ENCODE data around the gene TBX1. TPM values are rescaled to one million over a fixed set of nuclear protein-coding genes. Genes with fewer than 3 reads are reported as not detected.
A peak's percentile ranks its signal among the peaks of the same experiment; 100 is the strongest.

Gene TBX1
- polyA plus RNA-seq, 1 donor (not counting 4 experiments of a cell fraction or from before 2014, with no cell fraction given), result 0.10 TPM

DNA sequence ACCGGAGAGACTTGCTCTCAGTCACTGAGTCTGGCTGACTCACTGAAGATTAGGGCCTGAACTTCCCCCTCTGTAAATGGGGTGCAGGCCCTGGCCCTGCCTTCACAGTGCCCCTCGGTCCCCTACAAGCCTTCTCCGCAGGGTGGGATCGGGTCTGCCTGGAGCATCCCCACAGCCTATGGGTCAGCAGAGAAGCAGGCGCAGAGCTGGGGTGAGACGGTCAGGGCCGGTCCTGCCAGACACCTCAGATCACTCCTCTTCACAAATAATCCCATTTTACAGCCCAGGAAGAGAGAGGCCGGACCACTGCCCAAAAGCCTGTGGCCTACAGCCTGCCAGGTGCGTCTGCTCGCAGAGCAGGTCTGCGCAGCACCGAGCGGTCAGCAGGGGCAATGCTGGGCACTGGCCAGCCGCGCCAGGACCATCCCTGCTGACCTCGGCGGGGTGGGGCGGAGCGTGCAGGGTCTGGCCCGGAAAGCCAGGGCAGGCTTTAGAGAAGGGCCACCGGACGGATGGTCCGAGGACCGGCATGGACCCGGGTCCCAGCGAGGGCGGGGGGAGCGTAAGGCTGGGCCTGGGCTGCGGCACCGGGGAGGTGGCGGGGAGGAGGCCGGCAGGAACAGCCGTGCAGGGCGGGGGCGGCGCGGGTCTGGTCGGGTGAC lies 46.8 kb upstream of the TBX1 start:
- H4K20me1 ChIP-seq (ENCODE audit: control insufficient read depth, extremely low read depth, insufficient read depth, low read length), result no peaks in the 10 kb centered on the region
- peaks cover 41% of the 10 kb centered on the region for H3K27me3 ChIP-seq (ENCODE audit: control insufficient read depth, extremely low read depth, insufficient read depth, low read length)
- DNase-seq (ENCODE audit: low read depth, low spot score) (no peak), FAIRE-seq (no peak)
- dilution Hi-C loops (cut with MboI; ENCODE audit: extremely low pct_ligation_motif_present, low sequenced_read_pairs), result no loop called here
- no peak overlapping the region for H3K4me2 ChIP-seq (ENCODE audit: control insufficient read depth, extremely low read depth, insufficient read depth, low read depth, low read length)
- H3K79me2 ChIP-seq (ENCODE audit: control insufficient read depth, insufficient read depth, low read length), result no peaks in the 10 kb centered on the region
- no peaks in the 10 kb centered on the region for H3K9me3 ChIP-seq (ENCODE audit: control insufficient read depth, low read depth, low read length)
- no peaks in the 10 kb centered on the region for H3K36me3 ChIP-seq (ENCODE audit: control insufficient read depth in 2 of 2, extremely low read depth in 1 of 2, insufficient read depth in 2 of 2, low read length in 2 of 2)
- H3K9me1 ChIP-seq (ENCODE audit: control insufficient read depth, extremely low read depth, insufficient read depth, low read length), result no peaks in the 10 kb centered on the region
- H3K27ac ChIP-seq (ENCODE audit: control insufficient read depth, insufficient read depth, low read length), result no peak overlapping the region
- H3K9ac ChIP-seq (ENCODE audit: control insufficient read depth, extremely low read depth, insufficient read depth, low read length), result no peak overlapping the region
- TF ChIP-seq, protein P1, sequence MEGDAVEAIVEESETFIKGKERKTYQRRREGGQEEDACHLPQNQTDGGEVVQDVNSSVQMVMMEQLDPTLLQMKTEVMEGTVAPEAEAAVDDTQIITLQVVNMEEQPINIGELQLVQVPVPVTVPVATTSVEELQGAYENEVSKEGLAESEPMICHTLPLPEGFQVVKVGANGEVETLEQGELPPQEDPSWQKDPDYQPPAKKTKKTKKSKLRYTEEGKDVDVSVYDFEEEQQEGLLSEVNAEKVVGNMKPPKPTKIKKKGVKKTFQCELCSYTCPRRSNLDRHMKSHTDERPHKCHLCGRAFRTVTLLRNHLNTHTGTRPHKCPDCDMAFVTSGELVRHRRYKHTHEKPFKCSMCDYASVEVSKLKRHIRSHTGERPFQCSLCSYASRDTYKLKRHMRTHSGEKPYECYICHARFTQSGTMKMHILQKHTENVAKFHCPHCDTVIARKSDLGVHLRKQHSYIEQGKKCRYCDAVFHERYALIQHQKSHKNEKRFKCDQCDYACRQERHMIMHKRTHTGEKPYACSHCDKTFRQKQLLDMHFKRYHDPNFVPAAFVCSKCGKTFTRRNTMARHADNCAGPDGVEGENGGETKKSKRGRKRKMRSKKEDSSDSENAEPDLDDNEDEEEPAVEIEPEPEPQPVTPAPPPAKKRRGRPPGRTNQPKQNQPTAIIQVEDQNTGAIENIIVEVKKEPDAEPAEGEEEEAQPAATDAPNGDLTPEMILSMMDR (optimal IDR thresholded peaks at IDR 0.05 in 1 of 3, IDR thresholded peaks at IDR 0.05 in 1 of 3, conservative IDR thresholded peaks at IDR 0.05 in 1 of 3; ENCODE audit: extremely low read depth in 1 of 3, insufficient read depth in 2 of 3, low read length in 3 of 3), result no peak
- no peak for TF ChIP-seq EZH2 (IDR thresholded peaks at IDR 0.05; ENCODE audit: low read length)
- H2AFZ ChIP-seq (ENCODE audit: control insufficient read depth, low read length), result no peak overlapping the region
- H3K4me1 ChIP-seq (ENCODE audit: control insufficient read depth, extremely low read depth, insufficient read depth, low read length), result peaks cover 11% of the 10 kb centered on the region
- peak overlapping the region in 1 of 3 experiments; percentile 10 for H3K4me3 ChIP-seq (ENCODE audit: control insufficient read depth in 2 of 3, extremely low read depth in 1 of 3, insufficient read depth in 2 of 3, low read depth in 1 of 3, low read length in 3 of 3)

- H3K4me2 ChIP-seq (ENCODE audit: control insufficient read depth, extremely low read depth, insufficient read depth, low read depth, low read length), result peak within 1 kb of the TSS; percentile 73
- H3K4me3 ChIP-seq (ENCODE audit: control insufficient read depth in 2 of 3, extremely low read depth in 1 of 3, insufficient read depth in 2 of 3, low read depth in 1 of 3, low read length in 3 of 3), result peak within 1 kb of the TSS; percentile 51 to 59 (median 52)
- H3K9me1 ChIP-seq (ENCODE audit: control insufficient read depth, extremely low read depth, insufficient read depth, low read length), result no peaks in the 10 kb centered on the region
- no peaks in the 10 kb centered on the region for H3K9me3 ChIP-seq (ENCODE audit: control insufficient read depth, low read depth, low read length)
- peak within 1 kb of the TSS; percentile 6 for H2AFZ ChIP-seq (ENCODE audit: control insufficient read depth, low read length)
- no peaks in the 10 kb centered on the region for H4K20me1 ChIP-seq (ENCODE audit: control insufficient read depth, extremely low read depth, insufficient read depth, low read length)
- H3K27ac ChIP-seq (ENCODE audit: control insufficient read depth, insufficient read depth, low read length), result no peak within 1 kb of the TSS
- H3K27me3 ChIP-seq (ENCODE audit: control insufficient read depth, extremely low read depth, insufficient read depth, low read length), result peaks cover 40% of the 10 kb centered on the region
- peaks cover 11% of the 10 kb centered on the region for H3K4me1 ChIP-seq (ENCODE audit: control insufficient read depth, extremely low read depth, insufficient read depth, low read length)
- FAIRE-seq (no peak), DNase-seq (ENCODE audit: low read depth, low spot score) (no peak)
- dilution Hi-C loops (cut with MboI; ENCODE audit: extremely low pct_ligation_motif_present, low sequenced_read_pairs), result no loop called here
- H3K9ac ChIP-seq (ENCODE audit: control insufficient read depth, extremely low read depth, insufficient read depth, low read length), result no peak within 1 kb of the TSS
- no peaks in the 10 kb centered on the region for H3K79me2 ChIP-seq (ENCODE audit: control insufficient read depth, insufficient read depth, low read length)
- H3K36me3 ChIP-seq (ENCODE audit: control insufficient read depth in 2 of 2, extremely low read depth in 1 of 2, insufficient read depth in 2 of 2, low read length in 2 of 2), result no peaks in the 10 kb centered on the region
- peak; percentile 48 for TF ChIP-seq EZH2 (IDR thresholded peaks at IDR 0.05; ENCODE audit: low read length)
- TF ChIP-seq, protein P1 (optimal IDR thresholded peaks at IDR 0.05 in 1 of 3, IDR thresholded peaks at IDR 0.05 in 1 of 3, conservative IDR thresholded peaks at IDR 0.05 in 1 of 3; ENCODE audit: extremely low read depth in 1 of 3, insufficient read depth in 2 of 3, low read length in 3 of 3), result no peak
Observed at GRCh38 chr22:19714312-19715187, 46.0 kb upstream of the TBX1 start, which contains the start of gene SEPTIN5. SEPTIN5 (plus strand) TSS chr22:19714503; CDS start chr22:19714589, 86 bp downstream.

Data from keratinocyte (primary cell).